Neural cell (in vitro differentiated cells): ENCODE measurements around the gene CAMK2N2. TPM values are rescaled to one million over a fixed set of nuclear protein-coding genes. Genes with fewer than 3 reads are reported as not detected.

Experiments
- H2AFZ ChIP-seq: fragments of 200-600, 300-800 bp; sonication (generic), shearing (Covaris generic); 2 replicates; pipeline ENCODE4 v1.6.0; 2014; ENCODE audit warnings: low read depth, mild to moderate bottlenecking, antibody characterized with exemption, low read length, moderate library complexity
- H3F3A ChIP-seq: fragments of 200-600 bp; shearing (Covaris generic); 2 replicates; pipeline ENCODE4 v1.6.1; 2016; ENCODE audit warnings: mild to moderate bottlenecking, moderate library complexity, mixed read lengths, antibody characterized with exemption, low read length; ENCODE audit not compliant: insufficient read depth, poor library complexity, severe bottlenecking
- H3K27ac ChIP-seq: fragments of 200-600, 300-800 bp; sonication (generic), shearing (Covaris generic); 2 replicates; pipeline ENCODE4 v1.5.1; 2014; ENCODE audit warnings: mild to moderate bottlenecking, low read length, moderate library complexity
- H3K27me3 ChIP-seq: fragments of 300-800, 200-600 bp; sonication (generic), shearing (Covaris generic); 2 replicates; pipeline ENCODE4 v1.6.0; 2014; ENCODE audit warnings: mild to moderate bottlenecking, low read depth, low read length, moderate library complexity; ENCODE audit not compliant: insufficient read depth
- H3K36me3 ChIP-seq: fragments of 300-800, 200-600 bp; sonication (generic), shearing (Covaris generic); 2 replicates; pipeline ENCODE4 v1.5.1; 2014; ENCODE audit warnings: mild to moderate bottlenecking, antibody characterized with exemption, low read length, moderate library complexity; ENCODE audit not compliant: insufficient read depth
- H3K4me2 ChIP-seq: fragments of 300-800, 200-600 bp; sonication (generic), shearing (Covaris generic); 2 replicates; pipeline ENCODE4 v1.6.0; 2014; ENCODE audit warnings: mild to moderate bottlenecking, low read length
- H3K4me3 ChIP-seq: fragments of 300-800, 200-600 bp; sonication (generic), shearing (Covaris generic); 2 replicates; pipeline ENCODE4 v1.5.1; 2014; ENCODE audit warnings: mild to moderate bottlenecking, low read length, moderate library complexity
- H3K79me2 ChIP-seq: fragments of 200-600 bp; shearing (Covaris generic); replicated peaks from 2 replicates; pipeline ENCODE4 v1.6.0; 2014; ENCODE audit warnings: mild to moderate bottlenecking, low read length, moderate library complexity; ENCODE audit not compliant: insufficient read depth
- H3K9ac ChIP-seq: fragments of 300-800, 200-600 bp; sonication (generic), shearing (Covaris generic); 2 replicates; pipeline ENCODE4 v1.6.1; 2016; ENCODE audit warnings: mild to moderate bottlenecking, low read length, mixed read lengths
- H3K9me2 ChIP-seq: fragments of 200-600 bp; shearing (Covaris generic); 2 replicates; pipeline ENCODE4 v1.6.1; 2016; ENCODE audit warnings: mild to moderate bottlenecking, low read length, mixed read lengths; ENCODE audit not compliant: insufficient read depth
- H3K9me3 ChIP-seq: fragments of 200-600, 300-800 bp; sonication (generic), shearing (Covaris generic); 2 replicates; pipeline ENCODE4 v1.6.1; 2016; ENCODE audit warnings: mild to moderate bottlenecking, mixed run types, low read length, moderate library complexity, mixed read lengths
- H4K20me1 ChIP-seq: fragments of 200-600 bp; shearing (Covaris generic); 2 replicates; pipeline ENCODE4 v1.6.1; 2016; ENCODE audit warnings: mild to moderate bottlenecking, mixed run types; ENCODE audit not compliant: insufficient read depth
- CTCF ChIP-seq: fragments of 450-650 bp; IDR thresholded peaks from 2 replicates; pipeline ENCODE4 v1.5.1; 2014; ENCODE audit warnings: antibody characterized with exemption, mild to moderate bottlenecking, moderate library complexity; ENCODE audit not compliant: poor library complexity, severe bottlenecking
- EP300 ChIP-seq: fragments of 450-650 bp; conservative IDR thresholded peaks from 2 replicates; pipeline ENCODE4 v1.6.1; 2014; ENCODE audit warnings: antibody characterized with exemption, mild to moderate bottlenecking, moderate library complexity; ENCODE audit not compliant: poor library complexity, severe bottlenecking
- EZH2 ChIP-seq: fragments of 200-600, 300-800 bp; shearing (Covaris generic), sonication (generic); IDR thresholded peaks from 2 replicates; pipeline ENCODE4 v1.6.1; 2014; ENCODE audit warnings: antibody characterized with exemption, low read length, borderline replicate concordance, mild to moderate bottlenecking; ENCODE audit not compliant: insufficient read depth, poor library complexity, severe bottlenecking
- MXI1 ChIP-seq: fragments of 450-650 bp; conservative IDR thresholded peaks from 2 replicates; pipeline ENCODE4 v1.6.1; 2014; ENCODE audit warnings: antibody characterized with exemption, mild to moderate bottlenecking; ENCODE audit not compliant: poor library complexity, severe bottlenecking
- POLR2AphosphoS5 ChIP-seq: IDR thresholded peaks from 2 replicates; pipeline ENCODE4 v1.6.1; 2012
- RAD21 ChIP-seq: fragments of 450-650 bp; conservative IDR thresholded peaks from 2 replicates; pipeline ENCODE4 v1.6.1; 2014; ENCODE audit warnings: antibody characterized with exemption, mild to moderate bottlenecking, moderate library complexity
- REST ChIP-seq: IDR thresholded peaks from 2 replicates; pipeline ENCODE4 v1.6.1; 2012; ENCODE audit warnings: borderline replicate concordance
- SMC3 ChIP-seq: fragments of 450-650 bp; conservative IDR thresholded peaks from 2 replicates; pipeline ENCODE4 v1.6.1; 2014; ENCODE audit warnings: antibody characterized with exemption, mild to moderate bottlenecking, moderate library complexity; ENCODE audit not compliant: poor library complexity
- TAF1 ChIP-seq: IDR thresholded peaks from 2 replicates; pipeline ENCODE4 v1.6.1; 2012; ENCODE audit warnings: low read depth
- polyA plus RNA-seq: library from polyadenylated mRNA; depleted of rRNA; stranded (reverse); fragments of >200 nt; gene quantifications from 2 replicates; pipeline ENCODE4 v1.2.3, GENCODE V29; 2014

The CAMK2N2 gene
- polyA plus RNA-seq, 1 donor from 2014 or later: 2.8 TPM

GRCh38 chr3:184239708-184240107, 21.6 kb downstream of the CAMK2N2 start:
- Histone ChIP-seq H3K9me3 (no peaks in the 10 kb centered on the region), H3K9me2 (no peaks in the 10 kb centered on the region), H3K9ac (no peak overlapping the region), H4K20me1 (no peaks in the 10 kb centered on the region), H3K4me2 (no peak overlapping the region), H3K27ac (no peak overlapping the region), H3K27me3 (no peaks in the 10 kb centered on the region), H3K79me2 (no peaks in the 10 kb centered on the region), H3K36me3 (no peaks in the 10 kb centered on the region), H3K4me3 (no peak overlapping the region), H2AFZ (no peak overlapping the region), H3F3A (no peaks in the 10 kb centered on the region)
- no peak for TF ChIP-seq MXI1

- H3K27ac ChIP-seq: no peak overlapping the region
- H3K9ac ChIP-seq: no peak overlapping the region
- H3F3A ChIP-seq: no peaks in the 10 kb centered on the region
- H3K4me3 ChIP-seq: no peak overlapping the region
- no peaks in the 10 kb centered on the region for H4K20me1 ChIP-seq
- H3K9me3 ChIP-seq: no peaks in the 10 kb centered on the region
- no peak overlapping the region for H3K4me2 ChIP-seq
- TF ChIP-seq EZH2 (no peak), MXI1 (no peak), REST (no peak), POLR2AphosphoS5 (no peak), TAF1 (no peak), CTCF (no peak), SMC3 (no peak), RAD21 (no peak), EP300 (no peak)
- H3K9me2 ChIP-seq: no peaks in the 10 kb centered on the region
- H3K79me2 ChIP-seq: no peaks in the 10 kb centered on the region
- H2AFZ ChIP-seq: no peak overlapping the region
- no peaks in the 10 kb centered on the region for H3K36me3 ChIP-seq
- H3K27me3 ChIP-seq: no peaks in the 10 kb centered on the region
Measured at GRCh38 chr3:184239221-184239620, 22.1 kb downstream of the CAMK2N2 start.

- Histone ChIP-seq H3K4me3 (no peak overlapping the region), H4K20me1 (no peaks in the 10 kb centered on the region), H3F3A (no peaks in the 10 kb centered on the region), H3K4me2 (no peak overlapping the region), H3K27ac (no peak overlapping the region), H3K9ac (no peak overlapping the region), H3K36me3 (no peaks in the 10 kb centered on the region), H3K79me2 (no peaks in the 10 kb centered on the region), H3K27me3 (peaks cover 8% of the 10 kb centered on the region), H3K9me3 (no peaks in the 10 kb centered on the region), H3K9me2 (no peaks in the 10 kb centered on the region), H2AFZ (no peak overlapping the region)
- TF ChIP-seq EZH2 (no peak), REST (no peak), TAF1 (no peak), CTCF (no peak), MXI1 (no peak), SMC3 (no peak), EP300 (no peak), POLR2AphosphoS5 (no peak), RAD21 (no peak)
Measured at GRCh38 chr3:184238246-184238818, 23.0 kb downstream of the CAMK2N2 start.
